HUES64 (cell line): ENCODE data around the gene CDKAL1.

Source experiments
- H3K27ac ChIP-seq: 2 replicates; pipeline ENCODE4 v1.7.0; 2013; ENCODE audit warnings: low read depth, low read length, inconsistent platforms
- H3K27me3 ChIP-seq: 2 replicates; pipeline ENCODE4 v1.6.1; 2013; ENCODE audit warnings: mild to moderate bottlenecking, low read length; ENCODE audit not compliant: insufficient read depth
- H3K36me3 ChIP-seq: 2 replicates; pipeline ENCODE4 v1.6.1; 2013; ENCODE audit warnings: mild to moderate bottlenecking, low read length; ENCODE audit not compliant: insufficient read depth
- H3K4me1 ChIP-seq: 2 replicates; pipeline ENCODE4 v1.6.1; 2013; ENCODE audit warnings: mild to moderate bottlenecking, low read length, moderate library complexity; ENCODE audit not compliant: insufficient read depth
- H3K4me3 ChIP-seq: 2 replicates; pipeline ENCODE4 v1.5.1; 2013; ENCODE audit warnings: mild to moderate bottlenecking, low read length, moderate library complexity
- H3K9ac ChIP-seq: 2 replicates; pipeline ENCODE4 v1.6.1; 2013; ENCODE audit warnings: mild to moderate bottlenecking, low read depth, low read length
- H3K9me3 ChIP-seq: 2 replicates; pipeline ENCODE4 v1.6.1; 2013; ENCODE audit warnings: low read depth, low read length; ENCODE audit not compliant: insufficient read depth
- WGBS: fragments of 150-250, 120-280 bp; methylation state at CpG from one replicate; pipeline ENCODE4 v1.1.7; 2013; ENCODE audit warnings: missing lambda C conversion rate; 5-methylcytosine and 5-hydroxymethylcytosine counted together

Gene CDKAL1

GRCh38 chr6:21158149-21158548 lies 623.9 kb downstream of the CDKAL1 start:
- Histone ChIP-seq H3K4me3 (no peak overlapping the region), H3K27me3 (no peaks in the 10 kb centered on the region), H3K36me3 (no peaks in the 10 kb centered on the region), H3K4me1 (peaks cover 17% of the 10 kb centered on the region), H3K27ac (no peak overlapping the region; the same call in 1 of the 2 replicates), H3K9me3 (no peaks in the 10 kb centered on the region), H3K9ac (no peak overlapping the region)
- 80% methylated on average over 1 of the region's 1 CpG for WGBS

- peaks cover 17% of the 10 kb centered on the region for H3K4me1 ChIP-seq
- no peaks in the 10 kb centered on the region for H3K36me3 ChIP-seq
- H3K27me3 ChIP-seq = no peaks in the 10 kb centered on the region
- 86% methylated on average over 1 of the region's 1 CpG for WGBS
- no peak overlapping the region for H3K9ac ChIP-seq
- H3K9me3 ChIP-seq = no peaks in the 10 kb centered on the region
- H3K27ac ChIP-seq = no peak overlapping the region
- no peak overlapping the region for H3K4me3 ChIP-seq
These were observed 624.6 kb downstream of the CDKAL1 start for GRCh38 chr6:21158873-21159272.

- no peaks in the 10 kb centered on the region for H3K9me3 ChIP-seq
- H3K4me1 ChIP-seq = peaks cover 17% of the 10 kb centered on the region
- H3K27ac ChIP-seq = no peak overlapping the region
- H3K4me3 ChIP-seq = no peak overlapping the region
- 96% methylated on average over 3 of the region's 3 CpGs for WGBS
- no peak overlapping the region for H3K9ac ChIP-seq
- H3K27me3 ChIP-seq = no peaks in the 10 kb centered on the region
- no peaks in the 10 kb centered on the region for H3K36me3 ChIP-seq
These were observed 625.2 kb downstream of the CDKAL1 start for GRCh38 chr6:21159465-21159864.

- WGBS = 94% methylated on average over 4 of the region's 4 CpGs
- Histone ChIP-seq H3K9ac (no peak overlapping the region), H3K36me3 (no peaks in the 10 kb centered on the region), H3K9me3 (no peaks in the 10 kb centered on the region), H3K4me3 (no peak overlapping the region), H3K27ac (no peak overlapping the region), H3K4me1 (peaks cover 17% of the 10 kb centered on the region), H3K27me3 (no peaks in the 10 kb centered on the region)
These were observed 627.5 kb downstream of the CDKAL1 start for GRCh38 chr6:21161707-21162106.

- no peaks in the 10 kb centered on the region for H3K27me3 ChIP-seq
- H3K36me3 ChIP-seq = no peaks in the 10 kb centered on the region
- peaks cover 8% of the 10 kb centered on the region for H3K4me1 ChIP-seq
- no peaks in the 10 kb centered on the region for H3K9me3 ChIP-seq
- H3K4me3 ChIP-seq = no peak overlapping the region
- no peak overlapping the region for H3K27ac ChIP-seq
- H3K9ac ChIP-seq = no peak overlapping the region
- WGBS = 96% methylated on average over 13 of the region's 13 CpGs
These were observed 629.0 kb downstream of the CDKAL1 start for GRCh38 chr6:21163110-21163837.

- no peaks in the 10 kb centered on the region for H3K9me3 ChIP-seq
- no peak overlapping the region for H3K9ac ChIP-seq
- 100% methylated on average over 1 of the region's 2 CpGs for WGBS
- H3K4me3 ChIP-seq = no peak overlapping the region
- H3K27ac ChIP-seq = no peak overlapping the region
- H3K36me3 ChIP-seq = no peaks in the 10 kb centered on the region
- peaks cover 5% of the 10 kb centered on the region; the same call in 1 of the 2 replicates for H3K4me1 ChIP-seq
- no peaks in the 10 kb centered on the region for H3K27me3 ChIP-seq
These were observed 629.6 kb downstream of the CDKAL1 start for GRCh38 chr6:21163838-21164180.

GRCh38 chr6:21164768-21165326 lies 630.6 kb downstream of the CDKAL1 start:
- 100% methylated on average over 1 of the region's 2 CpGs for WGBS
- H3K9me3 ChIP-seq = no peaks in the 10 kb centered on the region
- no peak overlapping the region for H3K27ac ChIP-seq
- no peaks in the 10 kb centered on the region for H3K27me3 ChIP-seq
- no peaks in the 10 kb centered on the region for H3K36me3 ChIP-seq
- no peak overlapping the region for H3K9ac ChIP-seq
- no peak overlapping the region for H3K4me3 ChIP-seq
- peaks cover 5% of the 10 kb centered on the region; the same call in 1 of the 2 replicates for H3K4me1 ChIP-seq

GRCh38 chr6:21166754-21167153 lies 632.5 kb downstream of the CDKAL1 start:
- H3K9me3 ChIP-seq = no peaks in the 10 kb centered on the region
- no peaks in the 10 kb centered on the region for H3K36me3 ChIP-seq
- H3K4me1 ChIP-seq = no peaks in the 10 kb centered on the region; the same call in 1 of the 2 replicates
- WGBS = 98% methylated on average over 2 of the region's 2 CpGs
- no peaks in the 10 kb centered on the region for H3K27me3 ChIP-seq
- H3K4me3 ChIP-seq = no peak overlapping the region
- no peak overlapping the region for H3K27ac ChIP-seq
- H3K9ac ChIP-seq = no peak overlapping the region

- H3K36me3 ChIP-seq = no peaks in the 10 kb centered on the region
- WGBS = 95% methylated on average over 6 of the region's 6 CpGs
- H3K9me3 ChIP-seq = no peaks in the 10 kb centered on the region
- H3K4me3 ChIP-seq = no peak overlapping the region
- no peak overlapping the region for H3K9ac ChIP-seq
- H3K27ac ChIP-seq = no peak overlapping the region
- no peaks in the 10 kb centered on the region for H3K4me1 ChIP-seq
- H3K27me3 ChIP-seq = no peaks in the 10 kb centered on the region
These were observed 633.5 kb downstream of the CDKAL1 start for GRCh38 chr6:21167790-21168189.

- Histone ChIP-seq H3K4me3 (no peak overlapping the region), H3K36me3 (no peaks in the 10 kb centered on the region), H3K4me1 (no peaks in the 10 kb centered on the region), H3K9me3 (no peaks in the 10 kb centered on the region), H3K27ac (no peak overlapping the region), H3K27me3 (no peaks in the 10 kb centered on the region), H3K9ac (no peak overlapping the region)
- 98% methylated on average over 4 of the region's 4 CpGs for WGBS
These were observed 637.5 kb downstream of the CDKAL1 start for GRCh38 chr6:21171801-21172200.

GRCh38 chr6:21173031-21173430 lies 638.8 kb downstream of the CDKAL1 start:
- WGBS = 100% methylated on average over 2 of the region's 2 CpGs
- no peak overlapping the region for H3K9ac ChIP-seq

More at GRCh38 chr6:21173031-21173430, 638.8 kb downstream of the CDKAL1 start:
- H3K27me3 ChIP-seq = no peaks in the 10 kb centered on the region
- H3K9me3 ChIP-seq = no peaks in the 10 kb centered on the region
- H3K4me1 ChIP-seq = no peaks in the 10 kb centered on the region
- H3K36me3 ChIP-seq = no peaks in the 10 kb centered on the region
- H3K27ac ChIP-seq = no peak overlapping the region
- H3K4me3 ChIP-seq = no peak overlapping the region
